ENCODE data around the gene MIPOL1. TPM values are rescaled to one million over a fixed set of nuclear protein-coding genes. Genes with fewer than 3 reads are reported as not detected.

MIPOL1 gene
- total RNA-seq, 2 donors from 2014 or later, result 0.46 to 0.50 TPM

DNA sequence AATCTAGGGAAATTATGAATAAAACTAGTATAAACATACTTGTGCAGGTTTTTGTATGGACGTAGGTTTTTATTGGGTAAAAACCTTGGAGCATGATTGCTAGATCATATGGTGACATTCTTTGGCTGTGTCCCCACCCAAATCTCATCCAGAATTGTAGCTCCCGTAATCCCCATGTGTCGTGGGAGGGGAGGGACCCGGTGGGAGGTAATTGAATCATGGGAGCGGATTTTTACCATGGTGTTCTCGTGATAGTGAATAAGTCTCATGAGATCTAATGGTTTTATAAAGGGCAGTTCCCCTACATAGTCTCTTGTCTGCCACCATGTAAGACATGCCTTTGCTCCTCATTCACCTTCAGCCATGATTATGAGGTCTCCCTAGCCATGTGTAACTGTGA, 276.5 kb downstream of the MIPOL1 start:
- H3K4me3 Mint-ChIP-seq, result no peak overlapping the region
- no peak for DNase-seq

DNA sequence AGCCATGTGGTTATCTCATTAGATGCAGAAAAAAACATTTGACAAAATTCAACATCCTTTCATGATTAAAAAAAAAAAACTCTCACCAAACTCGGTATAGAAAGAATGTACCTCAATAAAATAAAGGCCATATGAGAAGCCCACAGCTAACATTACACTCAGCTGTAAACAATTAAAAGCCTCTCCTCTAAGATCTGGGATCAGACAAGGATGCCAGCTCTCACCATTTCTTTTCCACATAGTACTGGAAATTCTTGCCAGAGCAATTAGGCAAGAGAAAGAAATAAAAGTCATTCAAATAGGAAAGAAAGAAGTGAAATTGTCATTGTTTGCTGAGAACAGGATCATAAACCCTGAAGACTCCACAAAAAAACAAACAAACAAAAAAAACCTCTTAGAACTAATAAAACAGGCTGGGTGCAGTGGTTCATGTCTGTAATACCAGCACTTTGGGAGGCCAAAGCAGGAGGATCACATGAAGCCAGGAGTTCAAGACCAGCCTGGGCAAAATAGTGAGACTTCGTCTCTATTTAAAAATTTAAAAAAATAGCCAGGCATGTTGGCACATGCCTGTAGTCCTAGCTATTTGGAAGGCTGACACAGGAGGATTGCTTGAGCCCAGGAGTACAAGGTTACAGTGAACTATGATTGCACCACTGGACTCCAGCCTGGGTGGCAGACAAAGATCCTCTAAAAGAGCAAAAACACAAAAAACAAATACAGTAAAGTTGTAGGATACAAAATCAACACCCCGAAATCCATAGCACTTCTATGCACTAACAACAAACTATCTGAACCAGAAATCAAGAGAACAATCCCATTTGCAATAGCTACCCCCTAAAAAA, 282.9 kb downstream of the MIPOL1 start:
- Mint-ChIP-seq H3K4me1 (ENCODE audit: low read depth) (no peaks in the 10 kb centered on the region), H3K27ac (no peak overlapping the region), H3K27me3 (ENCODE audit: low read depth) (no peaks in the 10 kb centered on the region), H3K36me3 (ENCODE audit: insufficient read depth in 2 of 2) (peaks cover 0 to 4% of the 10 kb centered on the region in 2 donors), H3K9me3 (peaks cover 10 to 13% of the 10 kb centered on the region in 2 donors), H3K4me3 (no peak overlapping the region)
- no peak for ATAC-seq (replicated peaks in 1 of 2)
- DNase-seq, result no peak

More for the DNA sequence above, 276.5 kb downstream of the MIPOL1 start:
- no peak for ATAC-seq (replicated peaks in 1 of 2)
- no peaks in the 10 kb centered on the region for H3K36me3 Mint-ChIP-seq (ENCODE audit: insufficient read depth in 2 of 2)
- H3K27me3 Mint-ChIP-seq (ENCODE audit: low read depth), result no peaks in the 10 kb centered on the region
- no peak overlapping the region for H3K27ac Mint-ChIP-seq
- peaks cover 6 to 12% of the 10 kb centered on the region in 2 donors for H3K9me3 Mint-ChIP-seq
- no peaks in the 10 kb centered on the region for H3K4me1 Mint-ChIP-seq (ENCODE audit: low read depth)

DNA sequence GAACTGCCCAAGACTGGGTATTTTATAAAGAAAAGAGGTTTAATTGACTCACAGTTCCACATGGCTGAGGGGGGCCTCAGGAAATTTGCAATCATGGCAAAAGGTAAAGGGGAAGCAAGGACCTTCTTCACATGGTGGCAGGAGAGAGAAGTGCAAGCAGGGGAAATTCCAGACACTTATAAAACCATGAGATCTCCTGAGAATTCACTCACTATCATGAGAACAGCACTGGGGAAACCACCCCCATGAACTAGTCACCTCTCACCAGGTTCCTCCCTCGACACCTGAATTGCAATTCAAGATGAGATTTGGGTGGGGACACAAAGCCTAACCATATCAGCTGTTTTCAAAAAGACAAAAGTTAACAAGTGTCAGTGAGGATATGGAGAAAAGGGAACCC, 284.7 kb downstream of the MIPOL1 start:
- ATAC-seq (replicated peaks in 1 of 2) (no peak), DNase-seq (no peak)
- peaks cover 11 to 14% of the 10 kb centered on the region in 2 donors for H3K9me3 Mint-ChIP-seq
- H3K27ac Mint-ChIP-seq, result no peak overlapping the region
- no peaks in the 10 kb centered on the region for H3K4me1 Mint-ChIP-seq (ENCODE audit: low read depth)
- peaks cover 0 to 4% of the 10 kb centered on the region in 2 donors for H3K36me3 Mint-ChIP-seq (ENCODE audit: insufficient read depth in 2 of 2)
- no peaks in the 10 kb centered on the region for H3K27me3 Mint-ChIP-seq (ENCODE audit: low read depth)
- H3K4me3 Mint-ChIP-seq, result no peak overlapping the region

DNA sequence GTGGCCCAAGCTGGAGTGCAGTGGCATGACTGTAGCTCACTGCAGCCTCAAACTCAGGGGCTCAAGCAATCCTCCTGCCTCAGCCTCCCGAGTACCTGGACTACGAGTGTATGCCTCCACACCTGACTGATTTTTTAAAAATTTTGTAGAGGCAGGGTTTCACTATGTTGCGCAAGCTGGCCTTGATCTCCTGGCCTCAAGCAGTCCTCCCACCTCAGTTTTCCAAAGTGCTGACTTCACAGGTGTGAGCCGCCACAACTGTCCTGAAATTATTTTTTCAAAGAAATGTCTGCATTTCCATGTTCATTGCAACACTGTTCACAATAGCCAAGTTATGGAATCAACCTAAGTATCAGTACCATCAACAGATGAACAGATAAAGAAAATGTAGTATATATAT, 285.9 kb downstream of the MIPOL1 start:
- Mint-ChIP-seq H3K27ac (no peak overlapping the region), H3K36me3 (ENCODE audit: insufficient read depth in 2 of 2) (peaks cover 0 to 4% of the 10 kb centered on the region in 2 donors), H3K9me3 (peaks cover 13 to 14% of the 10 kb centered on the region in 2 donors), H3K4me1 (ENCODE audit: low read depth) (no peaks in the 10 kb centered on the region), H3K27me3 (ENCODE audit: low read depth) (no peaks in the 10 kb centered on the region), H3K4me3 (no peak overlapping the region)
- ATAC-seq (replicated peaks in 1 of 2) (no peak), DNase-seq (no peak)

DNA sequence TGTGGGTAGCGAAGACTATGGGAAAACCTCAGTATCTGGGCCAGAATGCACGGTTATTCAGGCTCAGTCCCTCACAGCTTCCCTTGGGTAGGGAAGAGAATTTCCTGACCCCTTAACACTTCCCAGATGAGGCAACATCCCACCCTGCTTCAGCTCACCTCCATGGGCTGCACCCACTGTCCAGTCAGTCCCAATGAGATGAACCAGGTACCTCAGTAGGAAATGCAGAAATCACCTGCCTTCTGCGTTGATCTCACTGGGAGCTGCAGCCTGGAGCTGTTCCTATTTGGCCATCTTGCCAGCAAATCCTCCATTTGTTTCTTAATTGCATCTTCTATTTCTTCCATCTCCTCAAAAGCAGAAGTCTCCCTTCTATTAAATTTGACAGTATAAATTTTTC, 292.9 kb downstream of the MIPOL1 start:
- H3K36me3 Mint-ChIP-seq (ENCODE audit: insufficient read depth in 2 of 2), result no peaks in the 10 kb centered on the region
- H3K27ac Mint-ChIP-seq, result no peak overlapping the region
- no peak overlapping the region for H3K4me3 Mint-ChIP-seq
- no peaks in the 10 kb centered on the region for H3K4me1 Mint-ChIP-seq (ENCODE audit: low read depth)
- DNase-seq (no peak), ATAC-seq (replicated peaks in 1 of 2) (no peak)
- peaks cover 8 to 11% of the 10 kb centered on the region in 2 donors for H3K9me3 Mint-ChIP-seq
- H3K27me3 Mint-ChIP-seq (ENCODE audit: low read depth), result no peaks in the 10 kb centered on the region

DNA sequence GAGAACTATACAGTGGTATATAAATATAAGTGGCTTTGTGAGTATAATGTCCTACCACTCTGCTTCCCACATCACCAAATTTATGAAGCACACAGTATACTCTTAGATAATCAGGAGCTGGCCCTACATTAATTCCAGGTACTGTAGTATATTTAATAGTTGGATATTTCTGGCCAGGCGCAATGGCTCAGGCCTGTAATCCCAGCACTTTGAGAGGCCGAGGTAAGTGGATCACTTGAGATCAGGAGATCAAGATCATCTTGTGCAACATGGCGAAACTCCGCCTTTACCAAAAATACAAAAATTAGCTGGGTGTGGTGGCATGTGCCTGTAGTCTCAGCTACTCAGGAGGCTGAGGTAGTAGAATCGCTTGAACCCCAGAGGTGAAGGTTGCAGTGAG, 293.3 kb downstream of the MIPOL1 start:
- H3K9me3 Mint-ChIP-seq, result peaks cover 6 to 10% of the 10 kb centered on the region in 2 donors
- H3K36me3 Mint-ChIP-seq (ENCODE audit: insufficient read depth in 2 of 2), result no peaks in the 10 kb centered on the region
- no peaks in the 10 kb centered on the region for H3K27me3 Mint-ChIP-seq (ENCODE audit: low read depth)
- ATAC-seq (replicated peaks in 1 of 2) (no peak), DNase-seq (no peak)
- no peaks in the 10 kb centered on the region for H3K4me1 Mint-ChIP-seq (ENCODE audit: low read depth)
- no peak overlapping the region for H3K4me3 Mint-ChIP-seq
- H3K27ac Mint-ChIP-seq, result no peak overlapping the region

DNA sequence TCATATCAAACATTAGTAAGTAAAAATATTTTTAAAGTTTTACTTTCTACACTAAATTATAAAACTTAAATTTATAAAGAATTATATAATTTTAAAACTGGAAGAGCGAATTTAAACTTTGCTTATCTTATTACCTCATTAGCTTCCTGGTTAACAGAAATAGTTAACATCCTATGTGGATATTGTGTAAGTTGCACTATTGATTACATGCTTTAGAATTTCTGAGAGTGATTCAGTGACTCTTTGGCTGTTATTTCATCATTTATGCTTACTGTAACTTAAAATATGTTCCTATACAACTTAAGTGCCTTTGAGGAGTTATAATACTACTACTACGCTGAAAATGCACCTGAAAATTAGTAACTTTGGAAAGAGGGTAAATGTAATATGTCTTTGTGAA, 295.9 kb downstream of the MIPOL1 start:
- no peak for DNase-seq
- Mint-ChIP-seq H3K4me3 (no peak overlapping the region), H3K27me3 (ENCODE audit: low read depth) (no peaks in the 10 kb centered on the region), H3K27ac (no peak overlapping the region), H3K9me3 (peaks cover 0 to 10% of the 10 kb centered on the region in 2 donors), H3K4me1 (ENCODE audit: low read depth) (no peaks in the 10 kb centered on the region), H3K36me3 (ENCODE audit: insufficient read depth in 2 of 2) (no peaks in the 10 kb centered on the region)
- no peak for ATAC-seq (replicated peaks in 1 of 2)

DNA sequence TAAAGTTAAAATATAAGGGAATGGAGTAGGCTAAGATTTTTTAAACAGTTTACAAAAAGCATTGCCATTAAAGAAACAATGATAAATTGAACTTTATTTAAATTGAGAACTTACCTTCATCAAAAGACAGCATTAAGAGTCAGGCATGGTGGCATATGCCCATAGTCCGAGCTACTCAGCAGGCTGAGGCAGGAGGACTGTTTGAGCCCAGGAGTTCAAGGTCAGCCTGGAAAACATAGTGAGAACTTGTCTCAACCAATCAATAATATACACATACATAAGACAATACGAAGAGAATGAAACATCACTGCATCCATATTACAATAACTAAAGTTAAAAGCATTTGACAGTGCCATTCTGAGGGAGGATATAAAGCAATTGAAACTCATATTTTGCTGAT, 299.7 kb downstream of the MIPOL1 start:
- H3K27ac Mint-ChIP-seq, result no peak overlapping the region

DNA sequence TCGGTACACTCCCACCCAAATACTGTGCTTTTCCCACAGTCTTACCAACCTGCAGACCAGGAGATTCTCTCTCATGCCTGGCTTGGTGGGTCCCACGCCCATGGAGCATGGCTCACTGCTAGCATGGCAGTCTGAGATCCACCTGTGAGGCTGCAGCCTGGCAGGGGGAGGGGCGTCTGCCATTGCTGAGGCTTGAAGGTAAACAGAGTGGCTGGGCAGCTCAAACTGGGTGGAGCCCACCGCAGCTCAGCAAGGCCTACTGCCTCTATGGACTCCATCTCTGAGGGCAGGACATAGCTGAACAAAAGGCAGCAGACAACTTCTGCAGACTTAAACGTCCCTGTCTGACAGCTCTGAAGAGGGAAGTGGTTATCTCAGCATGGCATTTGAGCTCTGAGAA, 304.1 kb downstream of the MIPOL1 start:
- no peak for ATAC-seq (replicated peaks in 1 of 2)
- H3K4me1 Mint-ChIP-seq (ENCODE audit: low read depth), result no peaks in the 10 kb centered on the region

More for the DNA sequence above, 299.7 kb downstream of the MIPOL1 start:
- no peak for ATAC-seq (replicated peaks in 1 of 2)
- DNase-seq, result no peak
- H3K9me3 Mint-ChIP-seq, result peaks cover 2 to 8% of the 10 kb centered on the region in 2 donors
- H3K4me1 Mint-ChIP-seq (ENCODE audit: low read depth), result no peaks in the 10 kb centered on the region
- no peaks in the 10 kb centered on the region for H3K36me3 Mint-ChIP-seq (ENCODE audit: insufficient read depth in 2 of 2)
- H3K27me3 Mint-ChIP-seq (ENCODE audit: low read depth), result no peaks in the 10 kb centered on the region
- H3K4me3 Mint-ChIP-seq, result no peak overlapping the region

DNA sequence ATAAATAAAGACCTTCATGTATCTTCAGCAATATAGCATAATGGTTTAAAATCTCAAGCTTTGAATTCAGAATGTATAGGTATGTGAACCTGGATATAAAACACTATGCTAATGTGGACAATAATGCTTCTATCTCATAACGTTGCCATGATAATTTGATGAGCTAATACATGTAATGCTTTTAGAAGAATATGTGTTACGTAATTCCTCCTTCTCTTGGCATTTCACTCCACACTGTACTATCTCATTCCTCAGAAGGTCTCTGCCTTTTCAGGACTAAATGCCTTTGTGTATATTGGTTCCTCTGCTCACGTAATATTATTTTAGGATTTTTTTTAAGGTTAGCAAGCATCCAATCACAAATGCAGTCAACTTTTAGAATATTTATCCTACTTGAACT, 310.8 kb downstream of the MIPOL1 start:
- Mint-ChIP-seq H3K36me3 (ENCODE audit: insufficient read depth in 2 of 2) (no peaks in the 10 kb centered on the region), H3K4me1 (ENCODE audit: low read depth) (no peaks in the 10 kb centered on the region), H3K9me3 (peaks cover 3% of the 10 kb centered on the region in 2 donors), H3K27me3 (ENCODE audit: low read depth) (no peaks in the 10 kb centered on the region), H3K27ac (no peak overlapping the region), H3K4me3 (no peak overlapping the region)
- DNase-seq, result no peak
- no peak for ATAC-seq (replicated peaks in 1 of 2)

More for the DNA sequence above, 304.1 kb downstream of the MIPOL1 start:
- no peaks in the 10 kb centered on the region for H3K27me3 Mint-ChIP-seq (ENCODE audit: low read depth)
- H3K9me3 Mint-ChIP-seq, result peaks cover 8 to 10% of the 10 kb centered on the region in 2 donors
- no peaks in the 10 kb centered on the region for H3K36me3 Mint-ChIP-seq (ENCODE audit: insufficient read depth in 2 of 2)
- no peak for DNase-seq
- no peak overlapping the region for H3K4me3 Mint-ChIP-seq
- no peak overlapping the region for H3K27ac Mint-ChIP-seq

DNA sequence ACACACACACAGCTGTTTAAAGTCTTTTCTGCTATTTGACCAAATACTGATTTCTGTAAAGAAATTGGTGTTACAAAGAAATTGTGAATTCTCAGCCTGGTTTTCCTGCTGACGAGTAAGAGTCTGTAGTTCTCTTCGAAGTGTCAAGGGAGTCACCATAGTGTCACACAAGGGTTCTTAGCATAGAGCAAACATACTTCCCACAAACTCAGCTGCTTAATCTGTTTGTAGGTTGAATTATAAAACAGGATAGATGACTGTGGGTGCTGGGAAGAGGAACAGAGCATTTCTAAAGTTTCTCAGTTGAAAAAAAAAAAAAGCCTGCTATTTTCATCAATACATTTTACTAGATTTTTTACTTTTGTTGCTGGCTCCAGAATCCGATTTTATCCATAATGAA, 314.4 kb downstream of the MIPOL1 start:
- Mint-ChIP-seq H3K27me3 (ENCODE audit: low read depth) (no peaks in the 10 kb centered on the region), H3K27ac (no peak overlapping the region), H3K9me3 (peaks cover 0 to 1% of the 10 kb centered on the region in 2 donors), H3K36me3 (ENCODE audit: insufficient read depth in 2 of 2) (no peaks in the 10 kb centered on the region), H3K4me1 (ENCODE audit: low read depth) (no peaks in the 10 kb centered on the region), H3K4me3 (no peak overlapping the region)
- no peak for ATAC-seq (replicated peaks in 1 of 2)
- no peak for DNase-seq

DNA sequence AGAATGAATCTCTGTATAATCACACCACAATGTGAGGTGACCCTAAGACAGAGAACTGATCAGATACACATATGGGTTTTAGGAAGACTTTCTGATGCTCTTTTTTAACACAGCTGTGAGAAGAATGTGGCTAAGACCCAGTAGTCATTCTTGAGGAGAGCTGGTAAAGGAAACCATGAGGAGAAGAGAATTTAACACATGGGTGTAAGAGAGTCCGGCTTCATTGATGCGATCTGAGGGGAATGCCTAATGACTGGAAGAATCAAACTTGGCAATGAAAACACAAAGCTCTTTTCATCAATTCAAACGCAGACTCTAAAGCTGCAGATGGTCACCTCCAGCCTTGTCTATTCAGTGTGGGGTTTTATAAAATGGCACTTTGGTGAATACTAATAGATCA, 318.0 kb downstream of the MIPOL1 start:
- no peak for DNase-seq
- no peaks in the 10 kb centered on the region for H3K27me3 Mint-ChIP-seq (ENCODE audit: low read depth)
- no peak for ATAC-seq (replicated peaks in 1 of 2)
- no peaks in the 10 kb centered on the region for H3K36me3 Mint-ChIP-seq (ENCODE audit: insufficient read depth in 2 of 2)
- no peak overlapping the region for H3K27ac Mint-ChIP-seq
- no peaks in the 10 kb centered on the region for H3K4me1 Mint-ChIP-seq (ENCODE audit: low read depth)
- H3K9me3 Mint-ChIP-seq, result peaks cover 0 to 1% of the 10 kb centered on the region in 2 donors
- H3K4me3 Mint-ChIP-seq, result no peak overlapping the region

DNA sequence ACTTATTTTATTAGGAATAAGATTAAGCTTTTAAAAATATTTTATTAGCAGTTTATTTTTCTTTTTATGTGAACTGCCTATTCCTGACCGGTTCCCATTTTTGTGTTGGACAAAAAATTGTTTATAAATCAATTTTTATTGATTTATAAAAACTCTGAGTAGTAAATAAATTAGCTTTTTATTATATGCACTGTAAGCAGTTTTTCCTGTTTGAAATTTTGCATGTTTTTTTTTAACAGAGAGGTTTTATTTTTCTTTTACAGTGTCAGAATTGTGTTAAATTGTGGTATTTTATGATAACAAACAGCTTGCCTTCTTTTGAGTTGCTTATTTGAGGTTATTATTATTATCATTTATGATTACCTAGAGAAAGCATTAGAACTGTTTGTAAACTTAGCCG, 329.3 kb downstream of the MIPOL1 start:
- no peak for DNase-seq
- Mint-ChIP-seq H3K9me3 (peaks cover 5% of the 10 kb centered on the region in 2 donors), H3K4me3 (no peak overlapping the region), H3K36me3 (ENCODE audit: insufficient read depth in 2 of 2) (no peaks in the 10 kb centered on the region), H3K27me3 (ENCODE audit: low read depth) (no peaks in the 10 kb centered on the region), H3K4me1 (ENCODE audit: low read depth) (no peaks in the 10 kb centered on the region), H3K27ac (no peak overlapping the region)
- no peak for ATAC-seq (replicated peaks in 1 of 2)

DNA sequence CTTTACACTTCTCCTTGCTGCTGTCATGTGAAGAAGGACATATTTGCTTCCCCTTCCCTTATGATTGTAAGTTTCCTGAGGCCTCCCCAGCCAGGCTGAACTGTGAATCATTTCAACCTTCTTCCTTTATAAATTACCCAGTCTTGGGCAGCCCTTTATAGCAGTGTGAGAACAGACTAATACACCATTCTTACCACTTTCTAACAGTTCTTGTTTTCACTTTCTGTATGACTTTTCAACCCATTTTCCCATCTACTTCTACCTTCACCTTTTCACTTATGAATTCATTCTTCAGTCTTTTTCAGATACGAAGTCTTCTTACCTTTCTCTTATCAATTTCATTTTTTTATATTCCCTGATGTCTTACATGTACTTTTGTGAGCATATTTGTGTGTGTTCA, 342.3 kb downstream of the MIPOL1 start:
- Mint-ChIP-seq H3K36me3 (ENCODE audit: insufficient read depth in 2 of 2) (no peaks in the 10 kb centered on the region), H3K27me3 (ENCODE audit: low read depth) (no peaks in the 10 kb centered on the region), H3K9me3 (peaks cover 0 to 2% of the 10 kb centered on the region in 2 donors), H3K4me3 (no peak overlapping the region), H3K27ac (no peak overlapping the region), H3K4me1 (ENCODE audit: low read depth) (no peaks in the 10 kb centered on the region)
- DNase-seq (no peak), ATAC-seq (replicated peaks in 1 of 2) (no peak)

Measured in activated T-cell treated with anti-CD3 and anti-CD28 coated beads, Interleukin-2, amount 50 U/mL, for 72 hours (primary cell).